PFSK-1 (cell line): Measurements from ENCODE around the gene GNG12.

Source experiments
- FOXP2 ChIP-seq: optimal IDR thresholded peaks from 2 replicates; pipeline ENCODE3; 2011; ENCODE audit warnings: borderline replicate concordance, control low read depth, inconsistent platforms; ENCODE audit not compliant: insufficient read depth; ENCODE audit errors: extremely low read length, extremely low read depth
- POLR2AphosphoS5 ChIP-seq: IDR thresholded peaks from 2 replicates; pipeline ENCODE4 v1.6.1; 2012; ENCODE audit warnings: low read depth, mild to moderate bottlenecking, control low read depth, low read length, moderate library complexity
- SIN3A ChIP-seq: IDR thresholded peaks from 2 replicates; pipeline ENCODE4 v1.6.1; 2012; ENCODE audit warnings: mild to moderate bottlenecking, low read length, moderate library complexity, borderline replicate concordance; ENCODE audit not compliant: insufficient read depth
- TAF1 ChIP-seq: IDR thresholded peaks from 2 replicates; pipeline ENCODE4 v1.6.1; 2012; ENCODE audit warnings: low read length, control low read depth, borderline replicate concordance; ENCODE audit not compliant: insufficient read depth
- TF ChIP-seq, protein P1 (sequence below), 2 experiments: IDR thresholded peaks; 2 replicates each; pipeline versions ENCODE4 v1.6.1 to v1.8.0; 2011 to 2012; ENCODE audit warnings: low read depth in 2 of 2, low read length in 2 of 2, control low read depth in 1 of 2, inconsistent platforms in 1 of 2, mild to moderate bottlenecking in 1 of 2, moderate library complexity in 1 of 2; ENCODE audit not compliant: insufficient read depth in 1 of 2

Gene GNG12

DNA sequence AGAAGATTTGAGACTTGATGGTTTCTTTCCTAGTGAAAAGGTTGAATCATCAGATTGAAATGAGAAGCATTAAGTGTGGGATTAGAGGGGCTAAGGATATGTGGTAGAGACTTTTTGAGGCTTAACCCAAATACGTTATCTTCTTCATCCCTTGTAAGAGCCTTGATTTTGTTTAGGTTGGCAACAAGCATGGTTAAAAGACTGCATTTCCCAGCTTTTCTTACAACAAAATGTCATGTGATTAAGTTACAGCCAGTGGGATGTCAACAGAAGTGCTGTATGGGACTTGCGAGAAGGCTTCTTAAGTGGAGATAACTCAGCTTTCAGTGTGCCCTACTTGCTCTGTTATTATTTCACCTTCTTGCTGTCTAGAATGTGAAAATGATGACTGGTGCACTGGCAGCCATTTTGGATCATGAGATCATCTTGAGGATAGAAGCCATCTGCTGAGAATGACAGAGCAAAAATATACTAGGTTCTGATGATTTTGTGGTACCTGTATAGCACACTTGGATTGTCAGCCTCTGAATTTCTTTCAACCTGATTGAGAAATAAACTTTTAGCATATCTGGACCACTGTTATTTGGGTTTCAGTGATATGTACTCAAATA, 41.3 kb upstream of the GNG12 start:
- TF ChIP-seq SIN3A (no peak), TAF1 (no peak), POLR2AphosphoS5 (no peak), FOXP2 (no peak)

DNA sequence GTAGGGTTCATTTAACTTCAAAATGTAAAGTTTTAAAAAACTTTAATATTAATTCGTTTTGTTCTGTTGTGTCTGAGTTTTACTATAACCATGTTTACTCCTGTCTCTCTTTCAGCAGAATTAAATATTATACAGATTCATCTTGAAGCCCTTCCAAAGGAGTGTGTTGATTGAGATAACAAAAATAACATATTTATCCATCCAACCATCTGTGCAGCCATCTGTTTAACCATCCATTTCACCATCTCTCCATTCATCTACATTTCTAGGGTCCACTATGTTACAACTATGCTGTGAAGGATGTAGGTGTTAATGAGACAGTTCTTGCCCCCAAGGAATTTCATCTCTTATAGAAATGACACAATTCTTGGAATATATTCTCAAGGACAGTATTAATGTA, 36.0 kb upstream of the GNG12 start:
- TF ChIP-seq POLR2AphosphoS5: no peak
- no peak for TF ChIP-seq TAF1
- no peak for TF ChIP-seq FOXP2
- no peak for TF ChIP-seq SIN3A
- TF ChIP-seq, protein P1, sequence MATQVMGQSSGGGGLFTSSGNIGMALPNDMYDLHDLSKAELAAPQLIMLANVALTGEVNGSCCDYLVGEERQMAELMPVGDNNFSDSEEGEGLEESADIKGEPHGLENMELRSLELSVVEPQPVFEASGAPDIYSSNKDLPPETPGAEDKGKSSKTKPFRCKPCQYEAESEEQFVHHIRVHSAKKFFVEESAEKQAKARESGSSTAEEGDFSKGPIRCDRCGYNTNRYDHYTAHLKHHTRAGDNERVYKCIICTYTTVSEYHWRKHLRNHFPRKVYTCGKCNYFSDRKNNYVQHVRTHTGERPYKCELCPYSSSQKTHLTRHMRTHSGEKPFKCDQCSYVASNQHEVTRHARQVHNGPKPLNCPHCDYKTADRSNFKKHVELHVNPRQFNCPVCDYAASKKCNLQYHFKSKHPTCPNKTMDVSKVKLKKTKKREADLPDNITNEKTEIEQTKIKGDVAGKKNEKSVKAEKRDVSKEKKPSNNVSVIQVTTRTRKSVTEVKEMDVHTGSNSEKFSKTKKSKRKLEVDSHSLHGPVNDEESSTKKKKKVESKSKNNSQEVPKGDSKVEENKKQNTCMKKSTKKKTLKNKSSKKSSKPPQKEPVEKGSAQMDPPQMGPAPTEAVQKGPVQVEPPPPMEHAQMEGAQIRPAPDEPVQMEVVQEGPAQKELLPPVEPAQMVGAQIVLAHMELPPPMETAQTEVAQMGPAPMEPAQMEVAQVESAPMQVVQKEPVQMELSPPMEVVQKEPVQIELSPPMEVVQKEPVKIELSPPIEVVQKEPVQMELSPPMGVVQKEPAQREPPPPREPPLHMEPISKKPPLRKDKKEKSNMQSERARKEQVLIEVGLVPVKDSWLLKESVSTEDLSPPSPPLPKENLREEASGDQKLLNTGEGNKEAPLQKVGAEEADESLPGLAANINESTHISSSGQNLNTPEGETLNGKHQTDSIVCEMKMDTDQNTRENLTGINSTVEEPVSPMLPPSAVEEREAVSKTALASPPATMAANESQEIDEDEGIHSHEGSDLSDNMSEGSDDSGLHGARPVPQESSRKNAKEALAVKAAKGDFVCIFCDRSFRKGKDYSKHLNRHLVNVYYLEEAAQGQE (IDR thresholded peaks at IDR 0.05; ENCODE audit: insufficient read depth in 1 of 2, low read depth in 2 of 2, low read length in 2 of 2): no peak

DNA sequence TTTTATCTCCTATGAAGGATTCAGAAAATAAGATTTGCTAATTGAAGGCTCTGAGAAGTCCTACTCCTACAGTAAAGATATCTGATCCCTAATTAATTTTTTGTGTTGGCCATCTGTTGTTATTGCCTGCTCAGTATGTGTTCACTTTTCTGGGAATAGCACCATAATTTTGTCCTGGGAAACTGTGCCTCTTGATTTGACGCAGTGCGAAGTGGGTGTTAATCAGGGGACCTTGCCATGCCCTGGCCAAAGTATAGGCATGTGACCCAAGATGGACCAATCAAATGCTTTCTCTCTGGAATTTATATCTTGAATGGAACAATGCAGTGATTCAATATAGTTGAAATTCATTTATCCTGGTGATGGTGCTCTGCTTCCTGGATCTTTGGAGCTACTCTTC, 30.4 kb upstream of the GNG12 start:
- no peak for TF ChIP-seq FOXP2
- TF ChIP-seq, protein P1 (IDR thresholded peaks at IDR 0.05; ENCODE audit: insufficient read depth in 1 of 2, low read depth in 2 of 2, low read length in 2 of 2): no peak
- TF ChIP-seq POLR2AphosphoS5: no peak
- no peak for TF ChIP-seq SIN3A
- TF ChIP-seq TAF1: no peak

DNA sequence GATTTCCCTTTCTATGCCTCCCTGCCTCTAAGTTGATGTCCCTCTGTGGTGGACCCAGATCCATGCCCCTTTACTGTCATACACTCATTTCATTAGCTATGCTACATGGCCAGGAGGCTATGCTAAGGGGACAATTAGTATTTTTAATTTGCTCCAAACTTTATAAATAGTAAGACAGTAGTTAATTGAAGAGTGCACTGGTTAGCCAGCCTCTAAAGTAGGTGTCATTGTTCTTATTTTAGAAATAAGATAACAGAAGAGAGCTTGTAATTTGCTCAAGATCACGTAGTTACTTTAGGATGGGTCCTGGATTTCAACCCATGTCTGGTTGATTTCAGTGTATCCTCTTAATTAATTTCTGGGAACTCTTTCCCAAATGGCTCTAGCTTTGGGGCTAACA, 29.4 kb upstream of the GNG12 start:
- TF ChIP-seq FOXP2 (no peak), POLR2AphosphoS5 (no peak), SIN3A (no peak), TAF1 (no peak)
- TF ChIP-seq, protein P1 (IDR thresholded peaks at IDR 0.05; ENCODE audit: insufficient read depth in 1 of 2, low read depth in 2 of 2, low read length in 2 of 2): no peak

DNA sequence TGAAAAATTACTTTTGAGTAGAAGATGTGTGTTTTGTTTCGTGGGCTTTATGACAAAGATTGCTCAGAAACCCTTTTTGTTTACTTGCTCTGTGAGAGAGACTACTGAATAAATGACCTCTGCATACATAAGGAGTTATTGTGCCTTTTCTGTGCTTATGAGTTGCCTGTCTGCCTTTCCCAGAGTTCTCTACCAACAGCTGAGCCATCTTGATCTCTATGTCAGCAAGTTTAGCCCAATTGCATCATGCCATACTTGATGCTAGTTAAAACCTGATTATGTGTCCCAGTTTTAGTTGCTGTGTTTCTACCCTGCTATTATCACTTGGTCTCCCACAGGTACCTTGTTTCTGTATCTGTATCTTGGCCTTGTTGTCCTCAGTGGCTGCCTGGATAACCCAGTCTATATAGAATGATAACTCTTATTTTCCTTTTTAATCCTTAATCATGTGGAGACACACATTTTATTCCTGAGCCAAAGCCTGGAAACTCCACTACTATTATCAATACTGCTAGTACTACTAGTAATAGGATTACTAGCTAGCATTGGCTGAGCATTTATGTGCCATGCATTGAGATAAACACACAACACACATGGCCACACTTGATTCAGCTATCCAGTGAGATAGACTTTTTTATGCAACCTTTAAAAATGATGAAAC, 28.7 kb upstream of the GNG12 start:
- TF ChIP-seq, protein P1 (IDR thresholded peaks at IDR 0.05; ENCODE audit: insufficient read depth in 1 of 2, low read depth in 2 of 2, low read length in 2 of 2): no peak
- no peak for TF ChIP-seq POLR2AphosphoS5
- TF ChIP-seq SIN3A: no peak
- no peak for TF ChIP-seq FOXP2
- no peak for TF ChIP-seq TAF1
